ENCODE results near the gene TRPM8. TPM values are rescaled to one million over a fixed set of nuclear protein-coding genes. Genes with fewer than 3 reads are reported as not detected.

The TRPM8 gene
- polyA plus RNA-seq, result 3.0 and 5.9 TPM in 2 replicates

DNA sequence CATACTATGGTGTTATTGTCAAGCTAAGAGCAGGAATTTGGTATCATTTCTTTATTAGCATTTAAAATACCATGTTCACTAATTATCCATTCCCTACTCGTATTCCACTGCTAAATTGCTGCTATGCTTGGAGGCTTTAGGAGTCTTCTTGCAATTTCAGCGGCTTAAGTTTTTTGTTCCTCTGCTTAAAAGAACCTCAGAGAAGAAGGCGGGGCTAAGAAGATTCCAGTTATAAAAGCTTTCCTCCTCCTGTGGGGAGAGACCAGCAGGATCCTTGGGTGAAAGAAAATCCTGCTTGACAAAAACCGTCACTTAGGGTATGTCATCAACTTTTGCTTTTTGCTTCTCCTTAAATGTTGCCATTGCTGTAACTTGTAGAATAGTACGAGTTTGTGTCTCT, at the start of gene TRPM8:
Gene TRPM8 (plus strand): TSS at position 258 of the 400 bp plus-strand sequence. CDS start 9,165 bp downstream, outside the sequence.

DNA sequence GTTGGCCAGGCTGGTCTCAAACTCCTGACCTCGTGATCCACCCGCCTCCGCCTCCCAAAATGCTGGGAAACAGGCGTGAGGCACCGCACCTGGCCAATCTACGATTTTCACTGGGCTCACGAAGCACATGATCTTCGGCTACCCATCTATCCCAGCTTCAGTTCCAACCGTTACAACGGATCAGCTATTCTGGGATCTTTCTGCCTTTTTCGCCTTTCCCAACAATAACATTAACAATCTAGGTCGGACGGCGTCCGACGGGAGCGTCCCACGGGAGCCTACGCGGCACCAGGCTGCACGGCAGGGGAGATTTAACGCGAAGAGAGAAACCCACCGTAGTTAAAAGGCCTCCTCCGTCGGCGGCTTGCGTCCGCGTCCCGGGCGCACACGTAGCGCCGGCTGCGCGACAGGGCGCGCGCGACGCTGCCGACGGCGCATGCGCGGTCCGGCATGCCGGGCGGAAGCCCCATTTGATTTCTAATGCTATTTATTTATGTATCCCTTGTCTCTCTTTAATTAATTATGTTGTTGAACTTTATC, 49.1 kb upstream of the TRPM8 start, which contains the start of gene MSL3B:
Gene MSL3B (minus strand): TSS at position 394 of the 540 bp plus-strand sequence.

DNA sequence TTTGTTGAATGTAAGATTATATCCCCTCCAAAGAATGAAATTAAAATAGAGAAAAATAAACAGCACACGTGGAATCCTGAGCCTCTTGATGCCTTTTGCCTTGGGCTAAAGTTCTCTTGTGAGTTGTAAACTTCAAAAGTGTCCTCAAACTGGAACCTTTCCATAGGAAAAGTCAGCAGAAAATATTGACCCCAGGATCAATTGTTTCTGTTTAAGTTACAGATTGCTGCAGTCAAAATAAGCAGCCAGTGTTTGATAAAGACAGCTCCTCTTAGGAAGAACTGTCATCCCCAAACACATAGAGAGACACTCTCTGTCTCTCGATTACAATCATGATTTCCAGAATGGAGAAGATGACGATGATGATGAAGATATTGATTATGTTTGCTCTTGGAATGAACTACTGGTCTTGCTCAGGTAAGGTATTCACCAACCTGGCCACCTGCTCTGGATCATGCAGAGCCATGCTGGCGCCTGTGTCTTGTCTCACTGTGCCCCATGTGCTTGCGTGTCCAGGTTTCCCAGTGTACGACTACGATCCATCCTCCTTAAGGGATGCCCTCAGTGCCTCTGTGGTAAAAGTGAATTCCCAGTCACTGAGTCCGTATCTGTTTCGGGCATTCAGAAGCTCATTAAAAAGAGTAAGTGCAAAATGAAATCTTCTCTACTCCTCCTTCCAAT, 133.4 kb downstream of the TRPM8 start, which contains the start of gene SPP2:
Gene SPP2 (plus strand): TSS at position 248 of the 681 bp plus-strand sequence. CDS start 85 bp downstream, at position 333.

Other genes starting within 250 kb of the TRPM8 start
- gene UGT1A9, start 245.5 kb upstream of the TRPM8 start, polyA plus RNA-seq, result not detected in 2 replicates
- not detected in 2 replicates for gene UGT1A7, start 235.5 kb upstream of the TRPM8 start, polyA plus RNA-seq
- gene UGT1A6, start 224.5 kb upstream of the TRPM8 start, polyA plus RNA-seq, result not detected in 2 replicates
- gene UGT1A5, start 204.5 kb upstream of the TRPM8 start, polyA plus RNA-seq, result not detected in 2 replicates
- gene UGT1A4, start 198.6 kb upstream of the TRPM8 start, polyA plus RNA-seq, result not detected in 2 replicates
- not detected in 2 replicates for gene UGT1A3, start 188.3 kb upstream of the TRPM8 start, polyA plus RNA-seq
- gene UGT1A1, start 157.1 kb upstream of the TRPM8 start, polyA plus RNA-seq, result not detected in 2 replicates
- gene MROH2A, start 139.0 kb upstream of the TRPM8 start, polyA plus RNA-seq, result not detected in 2 replicates
- gene HJURP, start 62.8 kb upstream of the TRPM8 start, polyA plus RNA-seq, result not detected in 2 replicates
- gene SPP2, start 133.3 kb downstream of the TRPM8 start, polyA plus RNA-seq, result not detected in 2 replicates

Data from Purkinje cell (primary cell).